Stimulated activated CD4-positive, alpha-beta T cell treated with anti-CD3 and anti-CD28 coated beads, Interleukin-1b, Interleukin-23, amount 100 ng/mL, for 1 hour (primary cell): ENCODE measurements around the gene KRT86.

Experiments
- DNase-seq, 2 donors: peaks; one replicate each; pipeline ENCODE4 v3.0.0-alpha.2; 2020; ENCODE audit warnings: low read depth in 2 of 2

Gene KRT86

GRCh38 chr12:52356762-52357580 lies 82.5 kb downstream of the KRT86 start:
- DNase-seq, result no peak
